ENCODE measurements around the gene FKBP10.

FKBP10 gene

DNA sequence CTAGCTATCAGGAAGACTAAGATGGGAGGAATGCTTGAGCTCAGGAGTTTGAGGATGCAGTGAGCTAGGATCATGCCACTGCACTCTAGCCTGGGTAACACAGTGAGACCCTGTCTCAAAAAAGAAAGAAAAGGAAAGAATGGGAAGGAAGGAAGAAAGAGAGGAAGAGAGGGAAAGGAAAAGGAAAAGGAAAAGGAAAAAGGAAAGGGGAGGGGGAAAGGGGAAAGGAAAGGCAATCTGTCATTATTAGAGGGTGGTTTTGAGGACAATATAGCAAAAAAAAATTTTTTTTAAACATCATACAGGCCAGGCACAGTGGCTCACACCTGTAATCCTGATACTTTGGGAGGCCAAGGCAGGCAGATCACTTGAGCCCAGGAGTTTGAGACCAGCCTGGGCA lies 46.7 kb upstream of the FKBP10 start (continued):
- TF ChIP-seq, protein P1, sequence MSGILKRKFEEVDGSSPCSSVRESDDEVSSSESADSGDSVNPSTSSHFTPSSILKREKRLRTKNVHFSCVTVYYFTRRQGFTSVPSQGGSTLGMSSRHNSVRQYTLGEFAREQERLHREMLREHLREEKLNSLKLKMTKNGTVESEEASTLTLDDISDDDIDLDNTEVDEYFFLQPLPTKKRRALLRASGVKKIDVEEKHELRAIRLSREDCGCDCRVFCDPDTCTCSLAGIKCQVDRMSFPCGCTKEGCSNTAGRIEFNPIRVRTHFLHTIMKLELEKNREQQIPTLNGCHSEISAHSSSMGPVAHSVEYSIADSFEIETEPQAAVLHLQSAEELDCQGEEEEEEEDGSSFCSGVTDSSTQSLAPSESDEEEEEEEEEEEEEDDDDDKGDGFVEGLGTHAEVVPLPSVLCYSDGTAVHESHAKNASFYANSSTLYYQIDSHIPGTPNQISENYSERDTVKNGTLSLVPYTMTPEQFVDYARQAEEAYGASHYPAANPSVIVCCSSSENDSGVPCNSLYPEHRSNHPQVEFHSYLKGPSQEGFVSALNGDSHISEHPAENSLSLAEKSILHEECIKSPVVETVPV (CRISPR knock-in tag; IDR thresholded peaks at IDR 0.05) = no peak
- TF ChIP-seq ARNTL (CRISPR knock-in tag; IDR thresholded peaks at IDR 0.05; ENCODE audit: borderline replicate concordance, low read depth) (no peak), ZNF565 (CRISPR knock-in tag; conservative IDR thresholded peaks at IDR 0.05; ENCODE audit: low read depth) (no peak)

DNA sequence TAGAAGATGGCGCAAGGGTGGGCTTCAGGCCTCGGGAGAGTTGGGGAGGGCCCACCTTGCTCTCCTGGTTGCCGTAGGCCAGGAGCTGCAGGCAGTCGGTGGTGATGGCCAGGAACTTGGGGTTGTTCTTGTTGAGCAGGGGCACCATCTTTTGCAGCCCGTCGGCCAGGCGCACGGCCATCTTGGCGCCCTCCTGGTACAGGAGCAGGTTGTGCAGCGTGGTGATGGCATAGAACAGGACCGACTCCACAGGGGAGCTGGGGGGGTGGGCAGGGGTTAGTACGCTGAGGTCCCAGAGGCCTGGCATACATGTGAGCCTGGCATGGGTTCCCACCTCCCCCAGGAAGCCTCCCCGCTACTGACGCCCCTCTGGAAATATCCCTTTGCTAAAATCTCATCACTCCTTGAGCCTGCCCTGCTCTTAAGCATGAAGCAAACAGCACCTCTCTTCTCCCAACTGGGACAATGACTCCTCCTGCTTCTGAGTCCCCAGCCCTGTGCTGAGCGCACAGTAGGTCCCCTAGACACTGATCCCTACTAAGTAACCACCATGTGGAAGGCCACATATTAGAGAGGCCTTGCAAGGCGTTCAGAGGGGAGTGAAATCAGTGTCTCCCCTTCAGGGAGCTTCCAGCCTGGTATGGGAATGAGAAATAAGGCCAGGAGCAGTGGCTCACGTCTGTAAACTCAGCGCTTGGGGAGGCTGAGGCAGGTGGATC lies 45.3 kb upstream of the FKBP10 start:
- no peak for ATAC-seq
- TF ChIP-seq, protein P1 (CRISPR knock-in tag; IDR thresholded peaks at IDR 0.05) = no peak
- TF ChIP-seq, protein P2, sequence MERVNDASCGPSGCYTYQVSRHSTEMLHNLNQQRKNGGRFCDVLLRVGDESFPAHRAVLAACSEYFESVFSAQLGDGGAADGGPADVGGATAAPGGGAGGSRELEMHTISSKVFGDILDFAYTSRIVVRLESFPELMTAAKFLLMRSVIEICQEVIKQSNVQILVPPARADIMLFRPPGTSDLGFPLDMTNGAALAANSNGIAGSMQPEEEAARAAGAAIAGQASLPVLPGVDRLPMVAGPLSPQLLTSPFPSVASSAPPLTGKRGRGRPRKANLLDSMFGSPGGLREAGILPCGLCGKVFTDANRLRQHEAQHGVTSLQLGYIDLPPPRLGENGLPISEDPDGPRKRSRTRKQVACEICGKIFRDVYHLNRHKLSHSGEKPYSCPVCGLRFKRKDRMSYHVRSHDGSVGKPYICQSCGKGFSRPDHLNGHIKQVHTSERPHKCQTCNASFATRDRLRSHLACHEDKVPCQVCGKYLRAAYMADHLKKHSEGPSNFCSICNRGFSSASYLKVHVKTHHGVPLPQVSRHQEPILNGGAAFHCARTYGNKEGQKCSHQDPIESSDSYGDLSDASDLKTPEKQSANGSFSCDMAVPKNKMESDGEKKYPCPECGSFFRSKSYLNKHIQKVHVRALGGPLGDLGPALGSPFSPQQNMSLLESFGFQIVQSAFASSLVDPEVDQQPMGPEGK (CRISPR knock-in tag; IDR thresholded peaks at IDR 0.05; ENCODE audit: borderline replicate concordance) = no peak
- no peak for TF ChIP-seq BACH2 (CRISPR knock-in tag; IDR thresholded peaks at IDR 0.05; ENCODE audit: borderline replicate concordance)
- no peak for TF ChIP-seq TOX (CRISPR knock-in tag; IDR thresholded peaks at IDR 0.05; ENCODE audit: borderline replicate concordance)
- no peak for TF ChIP-seq PPARA (CRISPR knock-in tag; IDR thresholded peaks at IDR 0.05; ENCODE audit: borderline replicate concordance)
- TF ChIP-seq TCF4 (CRISPR knock-in tag; IDR thresholded peaks at IDR 0.05; ENCODE audit: borderline replicate concordance) = no peak
- no peak for TF ChIP-seq ISL1 (CRISPR knock-in tag; IDR thresholded peaks at IDR 0.05)

DNA sequence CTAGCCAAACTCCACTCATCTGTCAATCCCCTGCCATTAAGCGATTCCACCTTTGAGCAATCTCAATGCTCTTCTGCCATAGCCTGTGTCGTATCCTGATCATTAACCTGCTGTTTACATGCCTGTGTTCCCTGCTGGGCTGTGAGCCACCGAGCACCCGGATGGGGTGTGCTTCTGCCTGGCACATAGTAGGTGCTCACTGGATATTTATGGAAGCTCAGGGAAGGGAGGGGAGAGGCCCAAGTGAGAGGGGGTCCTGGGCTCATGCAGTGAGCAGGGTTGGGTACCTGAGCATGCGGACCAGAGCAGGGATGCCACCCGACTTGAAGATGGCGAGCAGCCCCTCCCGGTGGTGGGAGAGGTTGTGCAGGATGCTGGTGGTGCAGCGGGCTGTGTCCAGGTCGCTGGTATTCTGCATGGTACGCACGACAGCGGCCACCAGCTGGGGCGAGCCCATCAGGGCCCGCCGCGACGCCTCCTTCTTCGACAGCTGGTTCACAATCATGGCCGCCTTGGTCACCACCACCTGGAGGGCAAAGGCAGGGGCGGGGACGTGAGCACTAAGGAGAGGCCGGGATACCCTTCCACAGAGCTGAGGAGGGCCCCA lies 44.0 kb upstream of the FKBP10 start:
- ATAC-seq = no peak
- TF ChIP-seq, protein P3, sequence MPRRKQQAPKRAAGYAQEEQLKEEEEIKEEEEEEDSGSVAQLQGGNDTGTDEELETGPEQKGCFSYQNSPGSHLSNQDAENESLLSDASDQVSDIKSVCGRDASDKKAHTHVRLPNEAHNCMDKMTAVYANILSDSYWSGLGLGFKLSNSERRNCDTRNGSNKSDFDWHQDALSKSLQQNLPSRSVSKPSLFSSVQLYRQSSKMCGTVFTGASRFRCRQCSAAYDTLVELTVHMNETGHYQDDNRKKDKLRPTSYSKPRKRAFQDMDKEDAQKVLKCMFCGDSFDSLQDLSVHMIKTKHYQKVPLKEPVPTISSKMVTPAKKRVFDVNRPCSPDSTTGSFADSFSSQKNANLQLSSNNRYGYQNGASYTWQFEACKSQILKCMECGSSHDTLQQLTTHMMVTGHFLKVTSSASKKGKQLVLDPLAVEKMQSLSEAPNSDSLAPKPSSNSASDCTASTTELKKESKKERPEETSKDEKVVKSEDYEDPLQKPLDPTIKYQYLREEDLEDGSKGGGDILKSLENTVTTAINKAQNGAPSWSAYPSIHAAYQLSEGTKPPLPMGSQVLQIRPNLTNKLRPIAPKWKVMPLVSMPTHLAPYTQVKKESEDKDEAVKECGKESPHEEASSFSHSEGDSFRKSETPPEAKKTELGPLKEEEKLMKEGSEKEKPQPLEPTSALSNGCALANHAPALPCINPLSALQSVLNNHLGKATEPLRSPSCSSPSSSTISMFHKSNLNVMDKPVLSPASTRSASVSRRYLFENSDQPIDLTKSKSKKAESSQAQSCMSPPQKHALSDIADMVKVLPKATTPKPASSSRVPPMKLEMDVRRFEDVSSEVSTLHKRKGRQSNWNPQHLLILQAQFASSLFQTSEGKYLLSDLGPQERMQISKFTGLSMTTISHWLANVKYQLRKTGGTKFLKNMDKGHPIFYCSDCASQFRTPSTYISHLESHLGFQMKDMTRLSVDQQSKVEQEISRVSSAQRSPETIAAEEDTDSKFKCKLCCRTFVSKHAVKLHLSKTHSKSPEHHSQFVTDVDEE (CRISPR knock-in tag; IDR thresholded peaks at IDR 0.05) = no peak
- no peak for TF ChIP-seq TCF4 (CRISPR knock-in tag; IDR thresholded peaks at IDR 0.05; ENCODE audit: borderline replicate concordance)
- TF ChIP-seq BACH2 (CRISPR knock-in tag; IDR thresholded peaks at IDR 0.05; ENCODE audit: borderline replicate concordance) = no peak
- TF ChIP-seq SNAI2 (CRISPR knock-in tag; IDR thresholded peaks at IDR 0.05) = no peak
- TF ChIP-seq, protein P1 (CRISPR knock-in tag; IDR thresholded peaks at IDR 0.05) = no peak

DNA sequence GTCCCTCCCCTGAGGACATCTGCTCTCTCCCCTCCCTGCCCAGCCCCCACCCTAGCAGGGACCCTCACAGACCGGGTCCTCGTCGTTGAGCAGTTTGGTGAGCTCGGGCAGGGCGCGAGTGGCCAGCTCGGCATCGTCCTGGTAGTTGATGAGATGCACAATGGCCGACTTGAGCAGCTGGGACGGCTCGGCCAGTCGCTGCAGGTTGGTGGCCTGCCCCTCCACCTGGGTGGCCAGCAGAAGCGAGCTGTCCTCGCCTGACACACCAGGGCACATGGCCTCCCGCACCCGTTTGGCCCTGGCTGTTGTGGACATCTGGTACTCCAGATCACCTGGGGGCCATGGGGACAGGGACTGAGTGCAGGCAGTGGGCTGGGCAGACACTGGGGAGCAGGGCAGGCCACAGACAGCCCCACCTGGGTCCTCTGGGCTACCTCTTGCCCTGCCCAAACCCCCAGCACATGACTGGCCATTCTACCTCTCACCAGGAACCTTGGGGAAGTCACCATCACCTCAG lies 43.4 kb upstream of the FKBP10 start:
- no peak for TF ChIP-seq BACH2 (CRISPR knock-in tag; IDR thresholded peaks at IDR 0.05; ENCODE audit: borderline replicate concordance)
- no peak for TF ChIP-seq ISL1 (CRISPR knock-in tag; IDR thresholded peaks at IDR 0.05)
- no peak for TF ChIP-seq RARB (CRISPR knock-in tag; IDR thresholded peaks at IDR 0.05)
- no peak for TF ChIP-seq PPARA (CRISPR knock-in tag; IDR thresholded peaks at IDR 0.05; ENCODE audit: borderline replicate concordance)
- no peak for TF ChIP-seq GLIS3 (CRISPR knock-in tag; IDR thresholded peaks at IDR 0.05)
- TF ChIP-seq, protein P1 (CRISPR knock-in tag; IDR thresholded peaks at IDR 0.05) = no peak
- TF ChIP-seq TOX (CRISPR knock-in tag; IDR thresholded peaks at IDR 0.05; ENCODE audit: borderline replicate concordance) = no peak
- TF ChIP-seq ESRRG (CRISPR knock-in tag; IDR thresholded peaks at IDR 0.05) = no peak
- no peak for ATAC-seq
